Endothelial cell of umbilical vein (primary cell): ENCODE measurements around the gene THOP1. TPM values are rescaled to one million over a fixed set of nuclear protein-coding genes. Genes with fewer than 3 reads are reported as not detected.

Source experiments
- BruUV-seq: library from RNA; stranded (reverse); fragments of 400-500 nt; replicated peaks from 2 replicates; lab custom pipeline; 2021; lab: Mats Ljungman, UMichigan
- CTCF ChIA-PET: fragments of 300-600, 350-600 bp; sonication (Branson Sonifier 250); formaldehyde crosslinking; loops from one replicate; lab custom pipeline; 2021; ENCODE audit warnings: antibody characterized with exemption, inconsistent platforms; lab: Charles Lee
- POLR2A ChIA-PET: fragments of 300-600, 350-600 bp; sonication (Branson Sonifier 250); formaldehyde crosslinking; loops from one replicate; lab custom pipeline; 2021; ENCODE audit warnings: antibody characterized with exemption, inconsistent platforms; lab: Charles Lee
- DNase-seq: peaks from one replicate; pipeline ENCODE4 v3.0.0-alpha.2; 2011; ENCODE audit warnings: low read depth, low spot score
- FAIRE-seq: peaks from 2 replicates; lab custom pipeline; 2011; peaks lifted over from hg19 to GRCh38; lab: Jason Lieb, UNC
- H2AFZ ChIP-seq: 2 replicates; pipeline ENCODE4 v1.6.0; 2012; ENCODE audit warnings: low read depth, low read length, control low read depth, inconsistent platforms
- H3K27ac ChIP-seq: 2 replicates; pipeline ENCODE4 v1.5.1; 2011; ENCODE audit warnings: low read depth, mild to moderate bottlenecking, control low read depth, low read length, moderate library complexity; ENCODE audit not compliant: insufficient read depth
- H3K27me3 ChIP-seq, 2 experiments: 2 replicates each; pipeline versions ENCODE4 v1.6.0 to v1.6.1; 2011; ENCODE audit warnings: low read length in 2 of 2, mixed read lengths in 1 of 2; ENCODE audit not compliant: control insufficient read depth in 2 of 2, insufficient read depth in 2 of 2
- H3K36me3 ChIP-seq, 2 experiments: 2 replicates in 1 of 2; 3 replicates in 1 of 2; pipeline ENCODE4 v1.5.1; 2011; ENCODE audit warnings: low read length in 2 of 2, mild to moderate bottlenecking in 1 of 2, moderate library complexity in 1 of 2; ENCODE audit not compliant: control insufficient read depth in 2 of 2, insufficient read depth in 2 of 2; ENCODE audit errors: extremely low read depth in 1 of 2
- H3K4me1 ChIP-seq: 3 replicates; pipeline ENCODE4 v1.5.1; 2011; ENCODE audit warnings: mild to moderate bottlenecking, low read length; ENCODE audit not compliant: control insufficient read depth, insufficient read depth; ENCODE audit errors: extremely low read depth
- H3K4me2 ChIP-seq: 2 replicates; pipeline ENCODE4 v1.6.1; 2011; ENCODE audit warnings: low read length, control low read depth, mixed read lengths; ENCODE audit not compliant: insufficient read depth
- H3K4me3 ChIP-seq, 3 experiments: fragments of 200-600 bp in 1 of 3; sonication (generic), shearing (Covaris generic) in 1 of 3; replicated peaks in 1 of 3; 2 replicates each; pipeline ENCODE4 v1.5.1; 2011 to 2016; ENCODE audit warnings: control low read depth in 3 of 3, low read length in 3 of 3, mild to moderate bottlenecking in 2 of 3, inconsistent platforms in 1 of 3, low read depth in 1 of 3, moderate library complexity in 1 of 3; ENCODE audit not compliant: insufficient read depth in 1 of 3
- H3K79me2 ChIP-seq: 2 replicates; pipeline ENCODE4 v1.6.0; 2012; ENCODE audit warnings: low read length, inconsistent platforms; ENCODE audit not compliant: control insufficient read depth, insufficient read depth
- H3K9ac ChIP-seq: replicated peaks from 2 replicates; pipeline ENCODE3; 2011; ENCODE audit warnings: low read length, control low read depth; ENCODE audit not compliant: insufficient read depth; ENCODE audit errors: extremely low read depth
- H3K9me1 ChIP-seq: replicated peaks from 3 replicates; pipeline ENCODE4 v1.6.0; 2011; ENCODE audit warnings: mild to moderate bottlenecking, low read length; ENCODE audit not compliant: control insufficient read depth, insufficient read depth; ENCODE audit errors: extremely low read depth
- H3K9me3 ChIP-seq: replicated peaks from 2 replicates; pipeline ENCODE4 v1.5.1; 2012; ENCODE audit warnings: low read length, inconsistent platforms; ENCODE audit not compliant: control insufficient read depth, insufficient read depth
- H4K20me1 ChIP-seq: replicated peaks from 2 replicates; pipeline ENCODE3; 2011; ENCODE audit warnings: mild to moderate bottlenecking, low read length; ENCODE audit not compliant: control insufficient read depth, insufficient read depth; ENCODE audit errors: extremely low read depth
- EZH2 ChIP-seq: IDR thresholded peaks from 2 replicates; pipeline ENCODE4 v1.6.1; 2012; ENCODE audit warnings: borderline replicate concordance, low read depth, mild to moderate bottlenecking, moderate library complexity, low read length, inconsistent platforms; ENCODE audit not compliant: severe bottlenecking
- FOS ChIP-seq: IDR thresholded peaks from 2 replicates; pipeline ENCODE4 v1.6.1; 2011; ENCODE audit warnings: mild to moderate bottlenecking, low read length, moderate library complexity, borderline replicate concordance; ENCODE audit not compliant: insufficient read depth
- GATA2 ChIP-seq: IDR thresholded peaks from 2 replicates; pipeline ENCODE4 v1.7.0; 2011; ENCODE audit warnings: low read depth, mild to moderate bottlenecking, moderate library complexity, mixed read lengths, low read length; ENCODE audit not compliant: insufficient read length, insufficient read depth
- JUN ChIP-seq: IDR thresholded peaks from 2 replicates; pipeline ENCODE4 v1.6.1; 2011; ENCODE audit warnings: borderline replicate concordance, low read depth; ENCODE audit not compliant: insufficient read length, insufficient read depth
- MYC ChIP-seq: IDR thresholded peaks from one replicate; pipeline ENCODE4 v1.6.1; 2011; ENCODE audit warnings: mild to moderate bottlenecking, low read depth, low read length
- POLR2A ChIP-seq: IDR thresholded peaks from 2 replicates; pipeline ENCODE4 v1.6.1; 2012; ENCODE audit warnings: low read depth, mild to moderate bottlenecking, control low read depth, low read length
- POLR2AphosphoS5 ChIP-seq: IDR thresholded peaks from 2 replicates; pipeline ENCODE4 v1.6.1; 2012; ENCODE audit warnings: low read depth, mild to moderate bottlenecking, control low read depth, low read length, moderate library complexity; ENCODE audit not compliant: insufficient read depth
- dilution Hi-C: fragments of 300-500 bp; cut with MboI; formaldehyde crosslinking; loops from one replicate; pipeline ENCODE4 v1.15.0; 2019; ENCODE audit warnings: low sequenced_read_pairs; ENCODE audit not compliant: extremely low pct_ligation_motif_present
- intact Hi-C: fragments of 100-400 bp; cut with micrococcal nuclease; formaldehyde crosslinking; loops from one replicate; pipeline ENCODE4 v1.10.0; 2022
- polyA plus RNA-seq, 4 experiments: library from polyadenylated mRNA; depleted of rRNA in 3 of 4; stranded (reverse) in 3 of 4; unstranded in 1 of 4; fragments of >200 nt; gene quantifications; 2 replicates each; pipeline versions ENCODE4 v1.2.1 to v1.2.3, GENCODE V29; 2011 to 2012; ENCODE audit warnings: missing spikeins in 1 of 4
- total RNA-seq: library from RNA; stranded (reverse); gene quantifications from 2 replicates; pipeline ENCODE4 v1.2.3, GENCODE V29; 2021
- TF ChIP-seq, protein P1 (sequence below): IDR thresholded peaks from 2 replicates; pipeline ENCODE4 v1.6.1; 2011; ENCODE audit not compliant: insufficient read depth, insufficient read length
- TF ChIP-seq, protein P2 (sequence below), 2 donors: IDR thresholded peaks; 1 replicate in 1 of 2; 2 replicates in 1 of 2; pipeline ENCODE4 v1.5.1; 2011; ENCODE audit warnings: low read length in 2 of 2, mild to moderate bottlenecking in 2 of 2, moderate library complexity in 2 of 2, control low read depth in 1 of 2, inconsistent platforms in 1 of 2, low read depth in 1 of 2; ENCODE audit not compliant: insufficient read depth in 1 of 2; ENCODE audit errors: extremely low read depth in 1 of 2

Gene THOP1
- total and polyA plus RNA-seq, 2 donors (not counting 3 experiments of a cell fraction or from before 2014, with no cell fraction given): 88.0 to 115 TPM

DNA sequence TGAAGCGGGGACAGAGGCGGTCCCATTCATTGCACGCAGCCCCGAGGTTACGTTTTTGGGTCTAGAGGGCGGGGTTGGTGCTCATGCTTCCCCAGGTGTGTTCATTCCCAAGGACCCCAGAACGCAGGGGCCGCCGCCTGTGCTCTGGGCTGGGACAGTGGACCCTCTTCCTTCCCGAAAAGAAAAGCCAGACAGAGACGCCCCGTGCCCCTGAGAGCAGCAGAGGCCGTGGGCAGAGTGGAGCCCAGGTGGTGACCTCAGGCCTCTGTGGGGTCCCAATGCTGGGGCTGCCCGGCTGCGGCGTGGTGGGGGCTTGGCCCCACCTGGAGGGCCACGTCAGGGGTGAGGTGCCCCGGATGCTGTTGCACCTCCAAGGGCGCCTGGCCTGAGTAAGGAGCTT lies 17.6 kb upstream of the THOP1 start:
- Histone ChIP-seq H3K36me3 (peaks cover 0 to 37% of the 10 kb centered on the region in 2 experiments), H3K4me1 (no peaks in the 10 kb centered on the region), H4K20me1 (no peaks in the 10 kb centered on the region), H3K9ac (no peak overlapping the region), H3K27me3 (no peaks in the 10 kb centered on the region), H3K4me3 (no peak overlapping the region), H3K9me3 (no peaks in the 10 kb centered on the region), H3K4me2 (no peak overlapping the region), H3K9me1 (no peaks in the 10 kb centered on the region), H3K27ac (no peak overlapping the region), H2AFZ (no peak overlapping the region), H3K79me2 (peaks cover 31% of the 10 kb centered on the region)
- FAIRE-seq (no peak), DNase-seq (no peak)
- ChIA-PET CTCF (no interaction called here), POLR2A (no interaction called here)
- intact Hi-C loops (no loop called here), dilution Hi-C loops (no loop called here)
- BruUV-seq: no TSS peak
- no peak for TF ChIP-seq POLR2AphosphoS5
- no peak for TF ChIP-seq MYC
- TF ChIP-seq JUN: no peak
- TF ChIP-seq, protein P1, sequence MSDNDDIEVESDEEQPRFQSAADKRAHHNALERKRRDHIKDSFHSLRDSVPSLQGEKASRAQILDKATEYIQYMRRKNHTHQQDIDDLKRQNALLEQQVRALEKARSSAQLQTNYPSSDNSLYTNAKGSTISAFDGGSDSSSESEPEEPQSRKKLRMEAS: no peak
- TF ChIP-seq POLR2A: no peak
- TF ChIP-seq, protein P2, sequence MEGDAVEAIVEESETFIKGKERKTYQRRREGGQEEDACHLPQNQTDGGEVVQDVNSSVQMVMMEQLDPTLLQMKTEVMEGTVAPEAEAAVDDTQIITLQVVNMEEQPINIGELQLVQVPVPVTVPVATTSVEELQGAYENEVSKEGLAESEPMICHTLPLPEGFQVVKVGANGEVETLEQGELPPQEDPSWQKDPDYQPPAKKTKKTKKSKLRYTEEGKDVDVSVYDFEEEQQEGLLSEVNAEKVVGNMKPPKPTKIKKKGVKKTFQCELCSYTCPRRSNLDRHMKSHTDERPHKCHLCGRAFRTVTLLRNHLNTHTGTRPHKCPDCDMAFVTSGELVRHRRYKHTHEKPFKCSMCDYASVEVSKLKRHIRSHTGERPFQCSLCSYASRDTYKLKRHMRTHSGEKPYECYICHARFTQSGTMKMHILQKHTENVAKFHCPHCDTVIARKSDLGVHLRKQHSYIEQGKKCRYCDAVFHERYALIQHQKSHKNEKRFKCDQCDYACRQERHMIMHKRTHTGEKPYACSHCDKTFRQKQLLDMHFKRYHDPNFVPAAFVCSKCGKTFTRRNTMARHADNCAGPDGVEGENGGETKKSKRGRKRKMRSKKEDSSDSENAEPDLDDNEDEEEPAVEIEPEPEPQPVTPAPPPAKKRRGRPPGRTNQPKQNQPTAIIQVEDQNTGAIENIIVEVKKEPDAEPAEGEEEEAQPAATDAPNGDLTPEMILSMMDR (IDR thresholded peaks at IDR 0.05; ENCODE audit: extremely low read depth in 1 of 2, insufficient read depth in 1 of 2, low read depth in 1 of 2, low read length in 2 of 2): no peak
- TF ChIP-seq FOS: no peak
- no peak for TF ChIP-seq GATA2
- TF ChIP-seq EZH2: no peak
